NCI-H128 (cell line): ENCODE data around the gene TAF11L2.
"Not testable (repeated sequence)": the region's sequence is repeated elsewhere in the genome, so short reads cannot be mapped to it uniquely, and the experiment has no call there.

ENCODE experiments used
- DNase-seq: peaks from one replicate; lab custom pipeline; 2025; ENCODE audit not compliant: unreplicated experiment; lab: John Stamatoyannopoulos, UW

The TAF11L2 gene

GRCh38 chr5:17524935-17525334 lies 26.9 kb downstream of the TAF11L2 start, which contains the start of gene TAF11L5:
TAF11L5 (plus strand) TSS chr5:17525235.
- not testable (repeated sequence) for DNase-seq

- not testable (repeated sequence) for DNase-seq
Measured at GRCh38 chr5:17526504-17526903, 28.5 kb downstream of the TAF11L2 start.

GRCh38 chr5:17528369-17528768 lies 30.3 kb downstream of the TAF11L2 start, which contains the start of gene TAF11L6:
TAF11L6 (plus strand) TSS chr5:17528669.
- DNase-seq: not testable (repeated sequence)
